Peyer's patch (tissue), 4 donors: Measurements from ENCODE around the gene BCL2L1. TPM values are rescaled to one million over a fixed set of nuclear protein-coding genes. Genes with fewer than 3 reads are reported as not detected.

Experiments used
- DNase-seq, 3 donors: peaks; one replicate each; pipeline ENCODE4 v3.0.0-alpha.2; 2017 to 2019
- H3K27ac ChIP-seq, 4 donors: fragments of 200-600 bp; sonication (generic); one replicate each; pipeline ENCODE4 v1.5.1; 2016 to 2019
- H3K27me3 ChIP-seq, 2 donors: fragments of 200-600 bp; sonication (generic); one replicate each; pipeline ENCODE4 v1.5.1; 2019
- H3K36me3 ChIP-seq, 3 donors: fragments of 200-600 bp; sonication (generic); one replicate each; pipeline ENCODE4 v1.5.1; 2016 to 2019
- H3K4me1 ChIP-seq, 4 donors: fragments of 200-600 bp; sonication (generic); one replicate each; pipeline ENCODE4 v1.5.1; 2016 to 2019
- H3K4me3 ChIP-seq, 4 donors: fragments of 200-600 bp; sonication (generic); 1 replicate in 3 of 4; 2 replicates in 1 of 4; pipeline ENCODE4 v1.5.1; 2016 to 2019; ENCODE audit warnings: mild to moderate bottlenecking in 1 of 4
- H3K9me3 ChIP-seq, 4 donors: fragments of 200-600 bp; sonication (generic); one replicate each; pipeline ENCODE4 v1.5.1; 2016 to 2019; ENCODE audit warnings: mild to moderate bottlenecking in 1 of 4
- POLR2A ChIP-seq, 2 donors: fragments of 450-650 bp; IDR thresholded peaks; one replicate each; pipeline ENCODE4 v1.5.1; 2017; ENCODE audit warnings: antibody characterized with exemption in 2 of 2, mild to moderate bottlenecking in 2 of 2, moderate library complexity in 2 of 2
- total RNA-seq, 4 donors: library from RNA; depleted of rRNA; stranded (reverse); fragments of >200 nt; gene quantifications; one replicate each; pipeline ENCODE4 v1.1.0, GENCODE V29; 2016
- TF ChIP-seq, protein P1 (sequence below), 6 experiments: fragments of 450-650 bp in 4 of 6; fragments of 200-600 bp in 2 of 6; sonication (generic) in 1 of 6; IDR thresholded peaks; one replicate each; pipeline ENCODE4 v1.5.1; 2017 to 2019; ENCODE audit warnings: antibody characterized with exemption in 6 of 6, mild to moderate bottlenecking in 3 of 6, moderate library complexity in 1 of 6

The BCL2L1 gene
- total RNA-seq, 4 donors from 2014 or later: 85.0 to 185 (median 144) TPM

DNA sequence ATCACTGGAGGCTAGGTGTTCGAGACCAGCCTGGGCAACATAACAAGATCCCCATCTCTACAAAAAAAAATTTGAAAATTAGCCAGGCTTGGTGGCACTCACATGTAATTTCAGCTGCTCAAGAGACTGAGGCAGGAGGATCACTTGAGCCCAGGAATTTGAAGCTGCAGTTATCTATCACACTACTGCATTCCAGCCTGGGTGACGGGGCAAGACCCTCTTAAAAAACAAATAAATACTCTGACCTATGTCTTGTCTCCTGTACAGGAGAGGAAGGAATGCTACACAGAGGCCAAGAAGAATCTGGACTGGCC lies 59.2 kb downstream of the BCL2L1 start:
- Histone ChIP-seq H3K4me1 (peaks cover 0 to 60% (median 6%) of the 10 kb centered on the region in 4 donors), H3K36me3 (peaks cover 0 to 16% (median 0%) of the 10 kb centered on the region in 3 donors), H3K27me3 (no peaks in the 10 kb centered on the region), H3K27ac (peak overlapping the region in 3 of 4 donors; percentile 32 to 81 (median 80)), H3K9me3 (no peaks in the 10 kb centered on the region), H3K4me3 (no peak overlapping the region)
- no peak for TF ChIP-seq POLR2A (IDR thresholded peaks at IDR 0.05)
- TF ChIP-seq, protein P1, sequence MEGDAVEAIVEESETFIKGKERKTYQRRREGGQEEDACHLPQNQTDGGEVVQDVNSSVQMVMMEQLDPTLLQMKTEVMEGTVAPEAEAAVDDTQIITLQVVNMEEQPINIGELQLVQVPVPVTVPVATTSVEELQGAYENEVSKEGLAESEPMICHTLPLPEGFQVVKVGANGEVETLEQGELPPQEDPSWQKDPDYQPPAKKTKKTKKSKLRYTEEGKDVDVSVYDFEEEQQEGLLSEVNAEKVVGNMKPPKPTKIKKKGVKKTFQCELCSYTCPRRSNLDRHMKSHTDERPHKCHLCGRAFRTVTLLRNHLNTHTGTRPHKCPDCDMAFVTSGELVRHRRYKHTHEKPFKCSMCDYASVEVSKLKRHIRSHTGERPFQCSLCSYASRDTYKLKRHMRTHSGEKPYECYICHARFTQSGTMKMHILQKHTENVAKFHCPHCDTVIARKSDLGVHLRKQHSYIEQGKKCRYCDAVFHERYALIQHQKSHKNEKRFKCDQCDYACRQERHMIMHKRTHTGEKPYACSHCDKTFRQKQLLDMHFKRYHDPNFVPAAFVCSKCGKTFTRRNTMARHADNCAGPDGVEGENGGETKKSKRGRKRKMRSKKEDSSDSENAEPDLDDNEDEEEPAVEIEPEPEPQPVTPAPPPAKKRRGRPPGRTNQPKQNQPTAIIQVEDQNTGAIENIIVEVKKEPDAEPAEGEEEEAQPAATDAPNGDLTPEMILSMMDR (IDR thresholded peaks at IDR 0.05): no peak
- DNase-seq: no peak

DNA sequence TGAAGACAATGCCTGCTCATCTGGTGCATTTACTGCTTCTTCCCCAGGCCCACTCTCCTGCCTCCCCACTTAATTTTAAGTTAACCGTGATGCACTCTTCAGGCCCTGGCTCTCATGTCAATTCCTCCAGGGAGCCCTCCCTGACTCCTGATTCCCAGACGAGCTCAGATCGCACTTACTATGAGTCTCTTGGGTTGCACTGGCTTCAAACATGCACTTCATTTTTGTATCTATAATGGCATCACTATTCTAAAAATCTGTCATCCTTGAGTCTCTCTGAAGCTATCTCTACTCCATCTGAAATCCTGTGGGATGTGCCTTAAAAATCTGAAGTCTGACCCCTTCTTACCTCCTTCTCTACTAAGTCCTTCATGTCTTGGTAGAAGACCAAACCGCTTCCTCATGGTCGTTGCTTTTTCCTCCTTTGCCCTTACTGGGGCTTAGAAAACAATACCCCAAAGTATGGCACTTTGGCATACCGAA lies 60.3 kb downstream of the BCL2L1 start:
- TF ChIP-seq POLR2A (IDR thresholded peaks at IDR 0.05): no peak
- TF ChIP-seq, protein P1 (IDR thresholded peaks at IDR 0.05): no peak
- DNase-seq: no peak
- Histone ChIP-seq H3K36me3 (peaks cover 0 to 16% (median 0%) of the 10 kb centered on the region in 3 donors), H3K4me3 (peak overlapping the region in 1 of 4 donors; percentile 44), H3K4me1 (peaks cover 0 to 54% (median 5%) of the 10 kb centered on the region in 4 donors), H3K9me3 (no peaks in the 10 kb centered on the region), H3K27me3 (no peaks in the 10 kb centered on the region), H3K27ac (peak overlapping the region; percentile 43 to 79 (median 56))

DNA sequence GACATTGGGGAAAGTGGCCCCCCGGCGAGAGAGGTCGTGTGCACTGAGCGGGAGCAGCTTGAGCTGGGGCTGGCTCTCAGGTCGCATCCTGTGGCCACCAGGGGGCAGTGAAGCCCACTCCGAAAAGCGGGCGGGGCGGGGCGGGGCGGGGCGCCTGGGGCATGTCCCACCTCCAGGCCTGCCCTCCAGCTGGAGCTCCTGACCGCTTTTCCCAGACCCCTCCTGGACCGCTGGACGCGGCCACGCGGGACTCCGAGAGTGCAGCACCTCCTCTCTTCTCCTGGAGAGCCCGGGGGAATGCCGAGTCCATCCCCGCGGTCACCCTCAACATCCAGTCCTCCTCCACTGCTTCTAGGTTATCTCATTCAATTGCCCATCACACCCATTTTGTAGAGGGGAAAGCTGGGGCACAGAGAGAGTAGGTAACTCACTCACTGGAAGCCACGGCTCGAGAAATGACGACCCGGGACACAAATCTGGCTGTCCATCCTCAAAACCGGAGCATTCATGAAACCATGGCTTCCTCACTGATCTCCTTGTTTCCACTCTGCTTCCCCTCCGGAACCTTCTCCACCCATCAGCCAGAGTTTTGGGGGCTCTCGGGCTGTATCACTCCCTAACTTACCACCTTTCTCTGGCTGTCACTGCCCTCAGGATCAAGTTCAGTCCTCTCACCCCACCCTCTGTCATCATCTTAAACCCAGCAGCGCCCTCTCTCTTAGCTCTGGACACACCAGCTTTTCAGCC lies 60.9 kb downstream of the BCL2L1 start:
- H3K36me3 ChIP-seq: peaks cover 0 to 16% (median 0%) of the 10 kb centered on the region in 3 donors
- H3K9me3 ChIP-seq: no peaks in the 10 kb centered on the region
- H3K27ac ChIP-seq: peak overlapping the region; percentile 43 to 79 (median 56)
- no peaks in the 10 kb centered on the region for H3K27me3 ChIP-seq
- TF ChIP-seq, protein P1 (IDR thresholded peaks at IDR 0.05): peak in 5 of 6 experiments; percentile 62 to 92 (median 65)
- TF ChIP-seq POLR2A (IDR thresholded peaks at IDR 0.05): peak in 1 of 2 donors; percentile 34
- peak; percentile 80 to 91 (median 91) for DNase-seq
- peak overlapping the region; percentile 32 to 47 (median 40) for H3K4me3 ChIP-seq
- H3K4me1 ChIP-seq: peaks cover 0 to 48% (median 5%) of the 10 kb centered on the region in 4 donors

DNA sequence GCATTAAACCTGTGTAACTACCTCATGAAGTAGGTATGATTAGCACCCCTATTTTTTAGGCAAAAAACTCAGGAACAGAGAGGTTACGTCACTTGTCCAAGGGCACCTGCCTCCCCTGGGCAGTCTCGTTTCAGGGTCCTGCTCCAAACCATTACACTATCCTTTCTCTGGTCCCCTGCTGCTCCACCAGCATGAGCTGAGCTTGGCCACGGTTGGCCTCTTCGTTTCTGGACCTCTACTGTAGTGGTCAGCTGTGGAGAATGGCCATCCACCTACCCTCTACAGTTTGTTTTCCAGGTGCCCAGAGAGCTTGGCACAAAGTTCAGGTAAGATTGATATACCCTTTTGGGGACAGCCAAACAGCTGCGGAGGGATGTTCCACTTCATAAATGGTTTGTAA lies 68.1 kb downstream of the BCL2L1 start:
- H3K4me1 ChIP-seq: no peaks in the 10 kb centered on the region
- TF ChIP-seq, protein P1 (IDR thresholded peaks at IDR 0.05): no peak
- TF ChIP-seq POLR2A (IDR thresholded peaks at IDR 0.05): no peak
- no peak for DNase-seq
- no peak overlapping the region for H3K4me3 ChIP-seq
- no peaks in the 10 kb centered on the region for H3K27me3 ChIP-seq
- no peak overlapping the region for H3K27ac ChIP-seq
- no peaks in the 10 kb centered on the region for H3K36me3 ChIP-seq
- H3K9me3 ChIP-seq: no peaks in the 10 kb centered on the region

DNA sequence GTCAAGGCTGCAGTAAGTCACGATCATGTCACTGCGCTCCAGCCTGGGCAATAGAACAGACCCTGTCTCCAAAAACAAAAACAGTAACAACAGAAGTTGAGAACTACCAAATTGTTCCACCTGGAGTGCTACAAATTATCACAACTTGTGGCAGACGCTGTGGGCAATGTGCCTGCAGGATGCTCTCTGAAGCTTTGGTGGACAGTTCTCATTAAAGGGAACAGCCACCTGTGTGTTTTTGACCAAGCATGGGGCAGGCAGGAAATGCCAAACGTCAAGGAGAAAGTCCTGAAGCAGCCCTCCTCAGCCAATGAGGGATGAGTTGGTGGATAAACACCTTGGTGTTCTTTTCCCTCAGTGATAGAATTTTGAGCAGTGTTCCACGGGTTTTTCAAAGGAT lies 69.1 kb downstream of the BCL2L1 start:
- Histone ChIP-seq H3K27ac (no peak overlapping the region), H3K4me1 (no peaks in the 10 kb centered on the region), H3K27me3 (no peaks in the 10 kb centered on the region), H3K9me3 (no peaks in the 10 kb centered on the region), H3K4me3 (no peak overlapping the region), H3K36me3 (no peaks in the 10 kb centered on the region)
- DNase-seq: no peak
- no peak for TF ChIP-seq POLR2A (IDR thresholded peaks at IDR 0.05)
- TF ChIP-seq, protein P1 (IDR thresholded peaks at IDR 0.05): no peak
